Smooth muscle cell (in vitro differentiated cells): ENCODE results near the gene CALML6. TPM values are rescaled to one million over a fixed set of nuclear protein-coding genes. Genes with fewer than 3 reads are reported as not detected.
"Not testable (repeated sequence)": the region's sequence is repeated elsewhere in the genome, so short reads cannot be mapped to it uniquely, and the experiment has no call there.

Experiments
- DNase-seq: peaks from one replicate; lab custom pipeline; 2025; ENCODE audit not compliant: unreplicated experiment; lab: John Stamatoyannopoulos, UW
- H2AFZ ChIP-seq: fragments of 200-600 bp; sonication (generic); 2 replicates; pipeline ENCODE4 v1.6.0; 2016; ENCODE audit warnings: antibody characterized with exemption, low read depth, mild to moderate bottlenecking
- H3F3A ChIP-seq: fragments of 200-600 bp; sonication (generic); 2 replicates; pipeline ENCODE4 v1.6.0; 2017; ENCODE audit warnings: antibody characterized with exemption, low read depth
- H3K27ac ChIP-seq: fragments of 200-600 bp; sonication (generic); 2 replicates; pipeline ENCODE4 v1.5.1; 2016; ENCODE audit warnings: low read depth, mild to moderate bottlenecking
- H3K27me3 ChIP-seq: fragments of 200-600 bp; sonication (generic); 2 replicates; pipeline ENCODE4 v1.6.1; 2016; ENCODE audit warnings: low read depth, mild to moderate bottlenecking
- H3K36me3 ChIP-seq: fragments of 200-600 bp; sonication (generic); 2 replicates; pipeline ENCODE4 v1.5.1; 2016; ENCODE audit warnings: low read depth
- H3K4me1 ChIP-seq: fragments of 200-600 bp; sonication (generic); 2 replicates; pipeline ENCODE4 v1.5.1; 2016; ENCODE audit warnings: low read depth
- H3K4me2 ChIP-seq: fragments of 200-600 bp; sonication (generic); 2 replicates; pipeline ENCODE4 v1.6.0; 2016; ENCODE audit warnings: mild to moderate bottlenecking
- H3K4me3 ChIP-seq: fragments of 200-600 bp; sonication (generic); 2 replicates; pipeline ENCODE4 v1.5.1; 2016; ENCODE audit warnings: mild to moderate bottlenecking
- H3K79me2 ChIP-seq: fragments of 200-600 bp; sonication (generic); 2 replicates; pipeline ENCODE4 v1.6.0; 2016; ENCODE audit warnings: low read depth, mild to moderate bottlenecking
- H3K9ac ChIP-seq: fragments of 200-600 bp; sonication (generic); 2 replicates; pipeline ENCODE4 v1.6.0; 2016; ENCODE audit warnings: low read depth
- H3K9me3 ChIP-seq: fragments of 200-600 bp; sonication (generic); replicated peaks from 2 replicates; pipeline ENCODE4 v1.5.1; 2016; ENCODE audit warnings: low read depth
- H4K20me1 ChIP-seq: fragments of 200-600 bp; sonication (generic); 2 replicates; pipeline ENCODE4 v1.6.0; 2016; ENCODE audit warnings: low read depth
- CTCF ChIP-seq: fragments of 200-600 bp; sonication (generic); IDR thresholded peaks from 2 replicates; pipeline ENCODE4 v1.5.1; 2017; ENCODE audit warnings: borderline replicate concordance, mild to moderate bottlenecking, antibody characterized with exemption; ENCODE audit not compliant: insufficient read depth, poor library complexity, severe bottlenecking
- WGBS: methylation state at CpG from one replicate; pipeline ENCODE4 v1.1.7; 2016; ENCODE audit warnings: low lambda C conversion rate; 5-methylcytosine and 5-hydroxymethylcytosine counted together
- polyA plus RNA-seq: library from polyadenylated mRNA; unstranded; fragments of >200 nt; fragmentation: Nextera tagmentation; extraction: Ambion mirVana; gene quantifications from 2 replicates; pipeline ENCODE4 v1.2.1, GENCODE V29; 2016
- total RNA-seq: library from RNA; depleted of rRNA; stranded (reverse); fragments of >200 nt; gene quantifications from 2 replicates; pipeline ENCODE4 v1.2.3, GENCODE V29; 2014

The CALML6 gene
- total and polyA plus RNA-seq, 2 experiments from 2014 or later, result 0.18 to 1.3 TPM

- peaks cover 100% of the 10 kb centered on the region for H3K79me2 ChIP-seq
- no peaks in the 10 kb centered on the region for H3K36me3 ChIP-seq
- no peak overlapping the region for H3K4me3 ChIP-seq
- H3F3A ChIP-seq, result peaks cover 9% of the 10 kb centered on the region
- WGBS, result 55% methylated on average over 13 of the region's 13 CpGs
- H3K27me3 ChIP-seq, result no peaks in the 10 kb centered on the region
- DNase-seq, result no peak
- no peaks in the 10 kb centered on the region for H3K9me3 ChIP-seq
- no peak for TF ChIP-seq CTCF
- H3K4me2 ChIP-seq, result no peak overlapping the region
- H3K27ac ChIP-seq, result peak overlapping the region; percentile 30
- peaks cover 4% of the 10 kb centered on the region for H3K4me1 ChIP-seq
- H2AFZ ChIP-seq, result no peak overlapping the region
- H4K20me1 ChIP-seq, result peaks cover 100% of the 10 kb centered on the region
- no peak overlapping the region for H3K9ac ChIP-seq
Observed at GRCh38 chr1:1880617-1881312, 34.3 kb upstream of the CALML6 start.

GRCh38 chr1:1881727-1882126 is 33.3 kb upstream of the CALML6 start:
- Histone ChIP-seq H3K4me3 (no peak overlapping the region), H3K79me2 (peaks cover 100% of the 10 kb centered on the region), H3K36me3 (no peaks in the 10 kb centered on the region), H3K9ac (no peak overlapping the region), H3K4me1 (peaks cover 4% of the 10 kb centered on the region), H3K27ac (peak overlapping the region; percentile 30), H2AFZ (no peak overlapping the region), H3F3A (peaks cover 15% of the 10 kb centered on the region), H3K4me2 (no peak overlapping the region), H4K20me1 (peaks cover 100% of the 10 kb centered on the region), H3K27me3 (no peaks in the 10 kb centered on the region), H3K9me3 (no peaks in the 10 kb centered on the region)
- 94% methylated on average over 6 of the region's 6 CpGs for WGBS
- TF ChIP-seq CTCF, result no peak
- no peak for DNase-seq

GRCh38 chr1:1883092-1883873 is 31.8 kb upstream of the CALML6 start:
- Histone ChIP-seq H2AFZ (no peak overlapping the region), H3K36me3 (no peaks in the 10 kb centered on the region), H3K9me3 (no peaks in the 10 kb centered on the region), H3F3A (peaks cover 8% of the 10 kb centered on the region), H3K27ac (peak overlapping the region; percentile 51), H3K4me1 (peaks cover 13% of the 10 kb centered on the region), H4K20me1 (peaks cover 100% of the 10 kb centered on the region), H3K4me3 (no peak overlapping the region), H3K79me2 (peaks cover 100% of the 10 kb centered on the region), H3K4me2 (no peak overlapping the region), H3K27me3 (no peaks in the 10 kb centered on the region), H3K9ac (no peak overlapping the region)
- 71% methylated on average over 4 of the region's 4 CpGs for WGBS
- no peak for DNase-seq
- TF ChIP-seq CTCF, result no peak

DNA sequence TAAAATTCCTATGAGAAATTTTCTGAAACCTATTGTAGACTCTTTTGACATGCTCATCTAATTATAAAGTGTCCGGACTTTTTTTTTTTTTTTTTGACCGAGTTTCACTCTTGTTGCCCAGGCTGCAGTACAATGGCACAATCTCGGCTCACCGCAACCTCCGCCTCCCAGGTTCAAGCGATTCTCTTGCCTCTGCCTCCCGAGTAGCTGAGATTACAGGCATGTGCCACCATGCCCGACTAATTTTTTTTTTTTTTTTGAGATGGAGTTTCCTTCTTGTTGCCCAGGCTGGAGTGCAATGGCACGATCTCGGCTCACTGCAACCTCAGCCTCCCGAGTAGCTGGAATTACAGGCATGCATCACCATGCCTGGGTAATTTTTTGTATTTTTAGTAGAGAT is 31.2 kb upstream of the CALML6 start:
- not testable (repeated sequence) for H3F3A ChIP-seq, H2AFZ ChIP-seq, H3K4me3 ChIP-seq, H3K9me3 ChIP-seq, DNase-seq, H3K36me3 ChIP-seq, H3K27me3 ChIP-seq, H3K4me2 ChIP-seq, H3K9ac ChIP-seq
- H3K27ac ChIP-seq, result peak overlapping the region; percentile 51
- WGBS, result 76% methylated on average over 11 of the region's 11 CpGs
- H3K79me2 ChIP-seq, result peaks cover 100% of the 10 kb centered on the region
- H4K20me1 ChIP-seq, result peaks cover 100% of the 10 kb centered on the region
- H3K4me1 ChIP-seq, result peaks cover 19% of the 10 kb centered on the region
